ENCODE results near the gene UBE2U. TPM values are rescaled to one million over a fixed set of nuclear protein-coding genes. Genes with fewer than 3 reads are reported as not detected.

The UBE2U gene
- total RNA-seq, 2 donors from 2014 or later, result not detected

- Histone ChIP-seq H3K9me3 (ENCODE audit: control insufficient read depth, low read length) (no peaks in the 10 kb centered on the region), H3K36me3 (ENCODE audit: control insufficient read depth, insufficient read depth, low read length) (no peaks in the 10 kb centered on the region), H3K4me3 (ENCODE audit: low read length) (no peak overlapping the region), H3K27ac (ENCODE audit: low read depth, low read length) (no peak overlapping the region), H3K4me1 (ENCODE audit: control insufficient read depth, insufficient read depth, low read length) (no peaks in the 10 kb centered on the region), H3K9ac (ENCODE audit: extremely low read depth, low read length, poor library complexity, severe bottlenecking) (no peak overlapping the region), H3K27me3 (ENCODE audit: control insufficient read depth, insufficient read depth, low read length, poor library complexity, severe bottlenecking) (no peaks in the 10 kb centered on the region)
- H3K4me3 Mint-ChIP-seq, result no peak overlapping the region
- no peaks in the 10 kb centered on the region for H3K36me3 Mint-ChIP-seq (ENCODE audit: low read depth)
- peaks cover 3% of the 10 kb centered on the region for H3K27me3 Mint-ChIP-seq (ENCODE audit: insufficient read depth)
- no peak overlapping the region for H3K27ac Mint-ChIP-seq
- no peaks in the 10 kb centered on the region for H3K9me3 Mint-ChIP-seq
- peaks cover 2% of the 10 kb centered on the region for H3K4me1 Mint-ChIP-seq
- DNase-seq, result no peak
- no peak for TF ChIP-seq CTCF (conservative IDR thresholded peaks at IDR 0.05)
- 98 to 100% methylated on average over 2 of the region's 2 CpGs for WGBS, 2 experiments (ENCODE audit: insufficient coverage in 1 of 2, insufficient read length in 1 of 2)
Observed at GRCh38 chr1:64266991-64267390, 63.6 kb downstream of the UBE2U start.

DNA sequence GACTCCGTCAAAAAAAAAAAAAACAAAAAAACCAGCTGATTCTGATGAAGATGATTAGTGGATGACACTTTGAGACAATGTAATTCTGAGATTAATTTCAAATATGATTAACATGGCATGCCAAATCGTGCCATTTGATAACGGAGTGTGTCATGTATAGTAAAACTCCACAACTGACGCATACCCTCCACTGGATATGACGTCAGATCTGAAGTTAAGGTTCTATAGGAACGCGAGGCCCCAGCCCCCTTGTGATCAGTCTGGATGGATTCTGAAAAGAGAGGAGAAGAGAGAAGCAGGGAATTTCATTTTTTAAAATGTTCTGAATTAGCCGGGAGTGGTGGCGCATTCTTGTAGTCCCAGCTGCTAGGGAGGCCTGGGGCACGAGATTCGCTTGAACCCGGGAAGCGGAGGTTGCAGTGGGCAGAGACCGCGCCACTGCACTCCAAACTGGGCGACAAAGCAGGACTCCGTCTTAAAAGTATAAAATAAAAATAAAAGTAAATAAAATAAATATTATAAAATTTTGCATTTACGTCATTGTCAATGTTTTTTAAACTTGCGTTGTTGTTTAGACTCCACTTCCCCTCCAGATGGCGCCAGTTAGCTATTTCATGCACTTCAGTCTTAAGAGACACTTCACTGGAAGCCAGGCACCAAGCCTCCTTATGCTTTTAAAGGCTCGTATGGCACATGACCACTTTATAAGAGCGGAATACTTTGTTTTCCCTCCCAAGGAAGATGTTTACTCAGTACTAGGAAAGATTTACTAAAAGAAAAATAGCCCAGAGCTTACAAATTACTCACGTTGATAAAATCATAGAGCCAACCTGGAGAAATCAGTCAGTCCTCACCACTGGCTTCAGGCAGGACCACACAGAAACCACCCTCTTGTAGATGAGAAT lies 65.5 kb downstream of the UBE2U start:
- no peaks in the 10 kb centered on the region for H3K4me1 ChIP-seq (ENCODE audit: control insufficient read depth, insufficient read depth, low read length)
- no peak overlapping the region for H3K4me3 ChIP-seq (ENCODE audit: low read length)
- Mint-ChIP-seq H3K4me1 (peaks cover 2% of the 10 kb centered on the region), H3K36me3 (ENCODE audit: low read depth) (peaks cover 3% of the 10 kb centered on the region), H3K27me3 (ENCODE audit: insufficient read depth) (peaks cover 6% of the 10 kb centered on the region), H3K27ac (no peak overlapping the region), H3K4me3 (no peak overlapping the region), H3K9me3 (peaks cover 14% of the 10 kb centered on the region)
- H3K9me3 ChIP-seq (ENCODE audit: control insufficient read depth, low read length), result peaks cover 11% of the 10 kb centered on the region
- no peak overlapping the region for H3K27ac ChIP-seq (ENCODE audit: low read depth, low read length)
- H3K36me3 ChIP-seq (ENCODE audit: control insufficient read depth, insufficient read depth, low read length), result no peaks in the 10 kb centered on the region
- peak; percentile 83 for DNase-seq
- peak; percentile 95 for TF ChIP-seq CTCF (conservative IDR thresholded peaks at IDR 0.05)
- no peaks in the 10 kb centered on the region for H3K27me3 ChIP-seq (ENCODE audit: control insufficient read depth, insufficient read depth, low read length, poor library complexity, severe bottlenecking)
- WGBS, 2 experiments (ENCODE audit: insufficient coverage in 1 of 2, insufficient read length in 1 of 2), result 73 to 76% methylated on average over 13 to 21 of the region's 23 CpGs
- H3K9ac ChIP-seq (ENCODE audit: extremely low read depth, low read length, poor library complexity, severe bottlenecking), result no peak overlapping the region

DNA sequence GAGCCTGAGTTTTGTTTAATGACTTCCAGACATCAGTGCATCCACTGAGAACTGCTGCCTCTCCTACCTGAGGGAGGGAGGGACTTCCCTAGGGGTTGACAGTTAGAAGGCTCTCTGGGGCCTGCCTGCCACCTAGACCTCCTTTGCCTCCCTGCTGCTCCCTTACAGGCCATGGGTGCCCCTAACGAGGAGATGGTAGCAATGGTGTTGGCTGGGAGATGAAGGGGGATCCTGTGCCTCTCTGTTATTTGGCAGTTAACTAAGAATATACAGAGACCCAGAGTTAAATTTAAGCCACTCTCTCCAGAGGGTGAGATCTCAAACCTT lies 66.1 kb downstream of the UBE2U start:
- Mint-ChIP-seq H3K9me3 (peaks cover 20% of the 10 kb centered on the region), H3K36me3 (ENCODE audit: low read depth) (peaks cover 3% of the 10 kb centered on the region), H3K27ac (no peak overlapping the region), H3K4me3 (no peak overlapping the region), H3K4me1 (peaks cover 2% of the 10 kb centered on the region), H3K27me3 (ENCODE audit: insufficient read depth) (peaks cover 9% of the 10 kb centered on the region)
- H3K36me3 ChIP-seq (ENCODE audit: control insufficient read depth, insufficient read depth, low read length), result no peaks in the 10 kb centered on the region
- no peaks in the 10 kb centered on the region for H3K27me3 ChIP-seq (ENCODE audit: control insufficient read depth, insufficient read depth, low read length, poor library complexity, severe bottlenecking)
- TF ChIP-seq CTCF (conservative IDR thresholded peaks at IDR 0.05), result no peak
- 93% methylated on average over 1 of the region's 1 CpG; no CpG with 5 or more reads in 1 of the 2 experiments for WGBS, 2 experiments (ENCODE audit: insufficient coverage in 1 of 2, insufficient read length in 1 of 2)
- peak; percentile 45 for DNase-seq
- H3K4me3 ChIP-seq (ENCODE audit: low read length), result no peak overlapping the region
- no peak overlapping the region for H3K9ac ChIP-seq (ENCODE audit: extremely low read depth, low read length, poor library complexity, severe bottlenecking)
- H3K4me1 ChIP-seq (ENCODE audit: control insufficient read depth, insufficient read depth, low read length), result no peaks in the 10 kb centered on the region
- no peak overlapping the region for H3K27ac ChIP-seq (ENCODE audit: low read depth, low read length)
- H3K9me3 ChIP-seq (ENCODE audit: control insufficient read depth, low read length), result peaks cover 11% of the 10 kb centered on the region

All from endodermal cell (in vitro differentiated cells).